GM12878 (cell line): ENCODE results near the gene UGT2B11. TPM values are rescaled to one million over a fixed set of nuclear protein-coding genes. Genes with fewer than 3 reads are reported as not detected.
"Not testable (repeated sequence)": the region's sequence is repeated elsewhere in the genome, so short reads cannot be mapped to it uniquely, and the experiment has no call there.

Experiments used
- ATAC-seq: fragments of 200-7000 bp; cut with Tn5 transposase; 3 replicates; pipeline ENCODE4 v1.9.1; 2020; ENCODE audit warnings: mild to moderate bottlenecking, moderate library complexity
- BruUV-seq: library from RNA; stranded (reverse); fragments of 400-500 nt; replicated peaks from 2 replicates; lab custom pipeline; 2021; lab: Mats Ljungman, UMichigan
- CTCF ChIA-PET: fragments of 300-600 bp; sonication (Branson Sonifier 250); formaldehyde crosslinking; extraction: SDS; loops from one replicate; lab custom pipeline; 2021; ENCODE audit warnings: inconsistent platforms; lab: Yijun Ruan, JAX
- POLR2A ChIA-PET: fragments of 350-600 bp; formaldehyde crosslinking; extraction: SDS; loops from one replicate; lab custom pipeline; 2021; ENCODE audit warnings: inconsistent platforms; lab: Charles Lee
- RAD21 ChIA-PET: fragments of 300-600 bp; sonication (Branson Sonifier 250); formaldehyde crosslinking; loops from one replicate; lab custom pipeline; 2023; ENCODE audit warnings: antibody characterized with exemption; ENCODE audit not compliant: unreplicated experiment; lab: Charles Lee
- SMC1A ChIA-PET: fragments of 300-600 bp; sonication (Branson Sonifier 250); formaldehyde crosslinking; loops from one replicate; lab custom pipeline; 2023; ENCODE audit not compliant: unreplicated experiment, uncharacterized antibody; lab: Charles Lee
- DNase-seq: peaks from one replicate; pipeline ENCODE4 v3.0.0-alpha.2; 2011; ENCODE audit warnings: low read depth, low spot score
- FAIRE-seq: peaks from 3 replicates; lab custom pipeline; 2011; peaks lifted over from hg19 to GRCh38; lab: Jason Lieb, UNC
- H2AFZ ChIP-seq: 2 replicates; pipeline ENCODE4 v1.6.0; 2011; ENCODE audit warnings: low read depth, low read length, control low read depth; ENCODE audit not compliant: control insufficient read depth
- H3K27ac ChIP-seq: 2 replicates; pipeline ENCODE4 v1.5.1; 2011; ENCODE audit warnings: control low read depth; ENCODE audit not compliant: control insufficient read depth, insufficient read depth
- H3K27me3 ChIP-seq, 2 experiments: replicated peaks in 1 of 2; 2 replicates each; pipeline versions ENCODE4 v1.6.0 to v1.6.1; 2011; ENCODE audit warnings: low read length in 1 of 2; ENCODE audit not compliant: control insufficient read depth in 2 of 2, insufficient read depth in 2 of 2
- H3K36me3 ChIP-seq, 2 experiments: 2 replicates each; pipeline ENCODE4 v1.5.1; 2011; ENCODE audit warnings: low read length in 1 of 2; ENCODE audit not compliant: control insufficient read depth in 2 of 2, insufficient read depth in 2 of 2
- H3K4me1 ChIP-seq: 2 replicates; pipeline ENCODE4 v1.6.1; 2011; ENCODE audit warnings: mild to moderate bottlenecking, low read length, moderate library complexity, mixed read lengths; ENCODE audit not compliant: control insufficient read depth, insufficient read depth
- H3K4me2 ChIP-seq: 2 replicates; pipeline ENCODE4 v1.6.0; 2011; ENCODE audit warnings: control low read depth; ENCODE audit not compliant: control insufficient read depth, insufficient read depth
- H3K4me3 ChIP-seq: fragments of 200-600 bp; sonication (generic); 2 replicates; pipeline ENCODE4 v1.5.1; 2016
- H3K79me2 ChIP-seq: 2 replicates; pipeline ENCODE4 v1.6.0; 2011; ENCODE audit warnings: low read length; ENCODE audit not compliant: control insufficient read depth, insufficient read depth
- H3K9ac ChIP-seq: 2 replicates; pipeline ENCODE4 v1.8.0; 2011; ENCODE audit warnings: low read length, control low read depth, mixed read lengths; ENCODE audit not compliant: control insufficient read depth, insufficient read depth
- H3K9me3 ChIP-seq: replicated peaks from 3 replicates; pipeline ENCODE4 v1.5.1; 2011; ENCODE audit warnings: mild to moderate bottlenecking, low read length; ENCODE audit not compliant: control insufficient read depth, insufficient read depth
- H4K20me1 ChIP-seq: 2 replicates; pipeline ENCODE4 v1.6.0; 2011; ENCODE audit not compliant: control insufficient read depth, insufficient read depth
- ATF3 ChIP-seq: IDR thresholded peaks from 2 replicates; pipeline ENCODE4 v1.6.1; 2011; ENCODE audit warnings: low read depth, mild to moderate bottlenecking, low read length, moderate library complexity, borderline replicate concordance; ENCODE audit errors: extremely low read depth
- BCL3 ChIP-seq: IDR thresholded peaks from 2 replicates; pipeline ENCODE4 v1.6.1; 2011; ENCODE audit warnings: borderline replicate concordance, low read depth, mild to moderate bottlenecking, moderate library complexity, low read length; ENCODE audit not compliant: insufficient read depth, poor library complexity, severe bottlenecking
- CBX5 ChIP-seq: sonication (generic); IDR thresholded peaks from 2 replicates; pipeline ENCODE4 v1.6.1; 2016; ENCODE audit warnings: low read depth, moderate library complexity, mild to moderate bottlenecking, inconsistent platforms
- CREM ChIP-seq: IDR thresholded peaks from 2 replicates; pipeline ENCODE4 v1.6.1; 2014; ENCODE audit warnings: antibody characterized with exemption, low read depth
- FOXM1 ChIP-seq: IDR thresholded peaks from 2 replicates; pipeline ENCODE4 v1.6.1; 2012; ENCODE audit warnings: low read depth, mild to moderate bottlenecking, inconsistent platforms, low read length, moderate library complexity
- GATAD2B ChIP-seq: fragments of 450-650 bp; conservative IDR thresholded peaks from 2 replicates; pipeline ENCODE4 v1.6.1; 2017; ENCODE audit warnings: low read depth, mild to moderate bottlenecking, moderate library complexity
- IKZF2 ChIP-seq, 2 experiments: fragments of 450-650 bp; IDR thresholded peaks; 2 replicates each; pipeline ENCODE4 v1.6.1; 2017; ENCODE audit warnings: mild to moderate bottlenecking in 2 of 2, moderate library complexity in 2 of 2
- MLLT1 ChIP-seq: fragments of 450-650 bp; IDR thresholded peaks from 2 replicates; pipeline ENCODE4 v1.6.1; 2016; ENCODE audit warnings: mild to moderate bottlenecking
- POLR2A ChIP-seq: IDR thresholded peaks from 2 replicates; pipeline ENCODE4 v1.6.1; 2011; ENCODE audit warnings: low read depth, mild to moderate bottlenecking, low read length
- RUNX3 ChIP-seq: IDR thresholded peaks from 2 replicates; pipeline ENCODE4 v1.6.1; 2012; ENCODE audit warnings: low read length, inconsistent platforms
- SMAD5 ChIP-seq: IDR thresholded peaks from 2 replicates; pipeline ENCODE4 v1.6.1; 2016; ENCODE audit warnings: antibody characterized with exemption, low read depth
- WGBS: methylation state at CpG from one replicate; pipeline ENCODE4 v1.1.6; 2016; ENCODE audit warnings: low lambda C conversion rate; ENCODE audit not compliant: insufficient replicate concordance, insufficient coverage; ENCODE audit errors: missing lambda C conversion rate; 5-methylcytosine and 5-hydroxymethylcytosine counted together
- in situ Hi-C: fragments of 300-500 bp; cut with MboI; formaldehyde crosslinking; loops from 9 replicates; pipeline ENCODE4 v1.14.3; 2018; ENCODE audit warnings: mixed read lengths
- intact Hi-C: fragments of 100-400 bp; cut with micrococcal nuclease; formaldehyde crosslinking; loops from one replicate; pipeline ENCODE4 v1.14.2; 2022; ENCODE audit not compliant: unreplicated experiment
- polyA plus RNA-seq, 11 experiments: library from polyadenylated mRNA; depleted of rRNA in 4 of 11; unstranded in 6 of 11; stranded (reverse) in 5 of 11; fragments of >200 nt; fragmentation: Nextera tagmentation in 4 of 11; fragmentation: Illumina TruSeq in 1 of 11; extraction: Ambion mirVana in 4 of 11; extraction: Trizol in 1 of 11; gene quantifications; 1 replicate in 1 of 11; 2 replicates in 10 of 11; pipeline versions ENCODE4 v1.2.1 to v1.2.3, GENCODE V29; 2011 to 2016; ENCODE audit warnings: inconsistent platforms in 2 of 11, missing spikeins in 2 of 11, low read depth in 1 of 11
- total RNA-seq, 4 experiments: library from RNA; depleted of rRNA in 3 of 4; stranded (reverse); fragments of >200 nt in 3 of 4; fragmentation: Illumina TruSeq in 1 of 4; extraction: Trizol in 1 of 4; gene quantifications; 2 replicates each; pipeline versions ENCODE4 v1.2.1 to v1.2.3, GENCODE V29; 2013 to 2021
- TF ChIP-seq, protein P1 (sequence below): fragments of 450-650 bp; formaldehyde crosslinking; IDR thresholded peaks from 2 replicates; pipeline ENCODE4 v1.4.0; 2020; ENCODE audit warnings: mild to moderate bottlenecking, moderate library complexity

The UGT2B11 gene
- total and polyA plus RNA-seq, 10 of the 15 experiments (the other 5 are each of a cell fraction or from before 2014, with no cell fraction given) = not detected

GRCh38 chr4:69218491-69218890 lies 3.9 kb upstream of the UGT2B11 start:
- H3K4me2 ChIP-seq, ATAC-seq, H3K9me3 ChIP-seq, BruUV-seq, H3K27me3 ChIP-seq, H3K36me3 ChIP-seq, H3K4me3 ChIP-seq, H3K9ac ChIP-seq, H3K79me2 ChIP-seq, POLR2A ChIA-PET, H2AFZ ChIP-seq, H3K4me1 ChIP-seq, intact Hi-C loops, DNase-seq, H3K27ac ChIP-seq, RAD21 ChIA-PET, CTCF ChIA-PET, SMC1A ChIA-PET, H4K20me1 ChIP-seq, in situ Hi-C loops, FAIRE-seq: not testable (repeated sequence)
- 87% methylated on average over 2 of the region's 2 CpGs for WGBS

DNA sequence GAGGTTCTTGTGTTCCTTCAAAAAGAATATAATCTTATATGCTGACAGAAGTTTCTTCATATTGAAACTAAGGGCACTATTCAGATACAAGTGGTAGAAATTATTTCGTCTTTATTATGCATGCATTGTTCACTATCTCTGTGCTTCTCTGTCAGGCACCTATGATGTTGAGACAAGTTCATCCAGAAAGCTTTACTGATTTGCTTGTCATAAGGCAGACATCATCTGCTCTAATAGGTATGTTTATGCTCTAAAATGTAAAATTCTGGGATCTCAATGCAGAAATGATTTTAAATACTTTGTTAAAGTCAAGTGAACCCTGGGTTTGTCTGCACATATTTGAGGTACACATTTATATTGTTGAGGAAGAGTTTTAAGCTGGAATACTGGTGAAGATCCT lies 3.6 kb downstream of the UGT2B11 start:
- BruUV-seq = no TSS peak
- H3K4me2 ChIP-seq = no peak overlapping the region
- H3K9ac ChIP-seq = no peak overlapping the region
- intact Hi-C loops = no loop called here
- no peaks in the 10 kb centered on the region for H4K20me1 ChIP-seq
- no peak overlapping the region for H3K4me3 ChIP-seq
- ATAC-seq (no peak), DNase-seq (no peak), FAIRE-seq (no peak)
- no peaks in the 10 kb centered on the region for H3K27me3 ChIP-seq
- no peaks in the 10 kb centered on the region for H3K36me3 ChIP-seq
- SMC1A ChIA-PET = no interaction called here
- WGBS = 26% methylated on average over 1 of the region's 1 CpG
- no peaks in the 10 kb centered on the region for H3K4me1 ChIP-seq
- RAD21 ChIA-PET = no interaction called here
- H3K27ac ChIP-seq = no peak overlapping the region
- CTCF ChIA-PET = no interaction called here
- no peaks in the 10 kb centered on the region for H3K79me2 ChIP-seq
- no peaks in the 10 kb centered on the region for H3K9me3 ChIP-seq
- in situ Hi-C loops = no loop called here
- POLR2A ChIA-PET = no interaction called here
- H2AFZ ChIP-seq = no peak overlapping the region
- TF ChIP-seq ATF3 (no peak), CREM (no peak), SMAD5 (no peak), CBX5 (no peak), RUNX3 (no peak), FOXM1 (no peak), GATAD2B (no peak), POLR2A (no peak), BCL3 (no peak), MLLT1 (no peak), IKZF2 (IDR thresholded peaks at IDR 0.05) (no peak)
- TF ChIP-seq, protein P1, sequence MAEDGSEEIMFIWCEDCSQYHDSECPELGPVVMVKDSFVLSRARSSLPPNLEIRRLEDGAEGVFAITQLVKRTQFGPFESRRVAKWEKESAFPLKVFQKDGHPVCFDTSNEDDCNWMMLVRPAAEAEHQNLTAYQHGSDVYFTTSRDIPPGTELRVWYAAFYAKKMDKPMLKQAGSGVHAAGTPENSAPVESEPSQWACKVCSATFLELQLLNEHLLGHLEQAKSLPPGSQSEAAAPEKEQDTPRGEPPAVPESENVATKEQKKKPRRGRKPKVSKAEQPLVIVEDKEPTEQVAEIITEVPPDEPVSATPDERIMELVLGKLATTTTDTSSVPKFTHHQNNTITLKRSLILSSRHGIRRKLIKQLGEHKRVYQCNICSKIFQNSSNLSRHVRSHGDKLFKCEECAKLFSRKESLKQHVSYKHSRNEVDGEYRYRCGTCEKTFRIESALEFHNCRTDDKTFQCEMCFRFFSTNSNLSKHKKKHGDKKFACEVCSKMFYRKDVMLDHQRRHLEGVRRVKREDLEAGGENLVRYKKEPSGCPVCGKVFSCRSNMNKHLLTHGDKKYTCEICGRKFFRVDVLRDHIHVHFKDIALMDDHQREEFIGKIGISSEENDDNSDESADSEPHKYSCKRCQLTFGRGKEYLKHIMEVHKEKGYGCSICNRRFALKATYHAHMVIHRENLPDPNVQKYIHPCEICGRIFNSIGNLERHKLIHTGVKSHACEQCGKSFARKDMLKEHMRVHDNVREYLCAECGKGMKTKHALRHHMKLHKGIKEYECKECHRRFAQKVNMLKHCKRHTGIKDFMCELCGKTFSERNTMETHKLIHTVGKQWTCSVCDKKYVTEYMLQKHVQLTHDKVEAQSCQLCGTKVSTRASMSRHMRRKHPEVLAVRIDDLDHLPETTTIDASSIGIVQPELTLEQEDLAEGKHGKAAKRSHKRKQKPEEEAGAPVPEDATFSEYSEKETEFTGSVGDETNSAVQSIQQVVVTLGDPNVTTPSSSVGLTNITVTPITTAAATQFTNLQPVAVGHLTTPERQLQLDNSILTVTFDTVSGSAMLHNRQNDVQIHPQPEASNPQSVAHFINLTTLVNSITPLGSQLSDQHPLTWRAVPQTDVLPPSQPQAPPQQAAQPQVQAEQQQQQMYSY = no peak
